Suprapubic skin (tissue), 4 donors: Measurements from ENCODE around the gene JAZF1. TPM values are rescaled to one million over a fixed set of nuclear protein-coding genes. Genes with fewer than 3 reads are reported as not detected.
"Not testable (repeated sequence)": the region's sequence is repeated elsewhere in the genome, so short reads cannot be mapped to it uniquely, and the experiment has no call there.

ENCODE experiments used
- DNase-seq, 2 donors: peaks; one replicate each; pipeline ENCODE4 v3.0.0-alpha.2; 2019; ENCODE audit warnings: low spot score in 2 of 2
- H3K27ac ChIP-seq: fragments of 200-600 bp; sonication (generic); one replicate; pipeline ENCODE4 v1.5.1; 2019
- H3K27me3 ChIP-seq: fragments of 200-600 bp; sonication (generic); one replicate; pipeline ENCODE4 v1.5.1; 2019
- H3K36me3 ChIP-seq: fragments of 200-600 bp; sonication (generic); one replicate; pipeline ENCODE4 v1.5.1; 2019
- H3K4me1 ChIP-seq: fragments of 200-600 bp; sonication (generic); one replicate; pipeline ENCODE4 v1.5.1; 2019
- H3K4me3 ChIP-seq: fragments of 200-600 bp; sonication (generic); one replicate; pipeline ENCODE4 v1.5.1; 2019; ENCODE audit warnings: mild to moderate bottlenecking
- H3K9me3 ChIP-seq: fragments of 200-600 bp; sonication (generic); one replicate; pipeline ENCODE4 v1.5.1; 2019
- EP300 ChIP-seq: sonication (generic); formaldehyde crosslinking; IDR thresholded peaks from one replicate; pipeline ENCODE4 v1.6.1; 2017; ENCODE audit warnings: antibody characterized with exemption
- POLR2A ChIP-seq, 2 donors: fragments of 450-650 bp; IDR thresholded peaks; one replicate each; pipeline ENCODE4 v1.6.1; 2017; ENCODE audit warnings: antibody characterized with exemption in 2 of 2, mild to moderate bottlenecking in 2 of 2, moderate library complexity in 2 of 2
- POLR2AphosphoS5 ChIP-seq, 3 donors: sonication (generic); formaldehyde crosslinking; IDR thresholded peaks; one replicate each; pipeline ENCODE4 v1.6.1; 2017; ENCODE audit warnings: antibody characterized with exemption in 3 of 3
- WGBS: methylation state at CpG from one replicate; pipeline ENCODE4 v1.1.5; 2018; 5-methylcytosine and 5-hydroxymethylcytosine counted together
- total RNA-seq, 4 donors: library from RNA; depleted of rRNA; stranded (reverse); fragments of >200 nt; gene quantifications; one replicate each; pipeline ENCODE4 v1.1.0, GENCODE V29; 2016
- TF ChIP-seq, protein P1 (sequence below), 2 donors: fragments of 200-600 bp in 1 of 2; fragments of 450-650 bp in 1 of 2; sonication (generic) in 1 of 2; IDR thresholded peaks; one replicate each; pipeline ENCODE4 v1.5.1; 2016 to 2019; ENCODE audit warnings: antibody characterized with exemption in 2 of 2, mild to moderate bottlenecking in 1 of 2, moderate library complexity in 1 of 2

The JAZF1 gene
- total RNA-seq, 4 donors from 2014 or later: 5.0 to 8.4 (median 7.4) TPM

DNA sequence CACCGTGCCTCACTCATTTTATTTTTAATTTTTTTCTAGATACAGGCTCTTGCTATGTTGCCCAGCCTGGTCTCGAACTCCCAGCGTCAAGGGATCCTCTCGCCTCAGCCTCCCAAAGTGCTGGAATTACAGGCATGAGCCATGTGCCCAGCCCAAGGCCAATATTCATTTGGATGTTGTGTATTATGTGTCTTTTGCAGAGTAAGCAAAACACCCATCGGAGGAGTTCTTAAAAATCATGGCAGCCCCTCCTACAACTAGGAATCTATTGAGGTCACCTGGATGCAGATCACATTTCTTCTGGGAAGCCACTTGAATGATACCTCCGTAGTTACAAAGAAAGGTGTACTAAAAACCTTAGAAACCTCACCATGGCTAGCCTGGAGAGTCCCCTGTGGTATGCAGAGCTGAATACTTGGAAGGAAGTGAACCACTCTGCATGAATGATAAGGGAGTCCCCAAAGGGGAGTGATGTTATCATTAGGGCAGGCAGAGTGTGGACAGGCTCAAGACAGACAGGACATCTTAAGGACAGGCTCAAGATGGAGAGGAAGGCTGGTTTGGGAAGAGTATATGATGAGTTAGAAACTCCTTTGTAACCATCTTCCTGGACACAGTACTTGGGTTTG, 254.9 kb downstream of the JAZF1 start:
- WGBS: 97% methylated on average over 6 of the region's 6 CpGs
- H3K4me3 ChIP-seq: no peak overlapping the region

DNA sequence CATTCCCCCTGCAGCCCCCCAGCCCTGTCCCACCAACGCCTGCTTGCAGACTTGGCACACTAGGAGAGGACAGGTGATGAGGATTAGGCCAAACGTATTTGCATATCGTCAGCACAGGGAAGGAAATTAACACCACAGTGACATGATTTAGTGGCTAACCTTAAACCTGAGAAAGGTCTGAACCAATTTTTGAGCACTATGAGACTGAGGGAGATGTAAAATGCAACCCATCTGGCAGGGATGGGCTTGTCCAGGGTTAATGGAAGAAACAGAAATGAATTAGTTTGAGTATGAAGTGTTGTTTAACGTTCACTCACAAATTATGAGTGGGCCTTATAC, 257.0 kb downstream of the JAZF1 start:
- no peak overlapping the region for H3K27ac ChIP-seq
- DNase-seq: no peak
- H3K9me3 ChIP-seq: no peaks in the 10 kb centered on the region
- no peaks in the 10 kb centered on the region for H3K27me3 ChIP-seq
- no peak overlapping the region for H3K4me3 ChIP-seq
- no peak for TF ChIP-seq POLR2A (IDR thresholded peaks at IDR 0.05)
- TF ChIP-seq EP300: no peak
- TF ChIP-seq POLR2AphosphoS5 (IDR thresholded peaks at IDR 0.05): no peak
- no peaks in the 10 kb centered on the region for H3K36me3 ChIP-seq
- peaks cover 5% of the 10 kb centered on the region for H3K4me1 ChIP-seq
- 73% methylated on average over 4 of the region's 4 CpGs for WGBS

More for the DNA sequence above, 254.9 kb downstream of the JAZF1 start:
- no peak for DNase-seq
- H3K36me3 ChIP-seq: no peaks in the 10 kb centered on the region
- no peak overlapping the region for H3K27ac ChIP-seq
- no peaks in the 10 kb centered on the region for H3K9me3 ChIP-seq
- H3K27me3 ChIP-seq: no peaks in the 10 kb centered on the region
- no peak for TF ChIP-seq EP300
- TF ChIP-seq, protein P1, sequence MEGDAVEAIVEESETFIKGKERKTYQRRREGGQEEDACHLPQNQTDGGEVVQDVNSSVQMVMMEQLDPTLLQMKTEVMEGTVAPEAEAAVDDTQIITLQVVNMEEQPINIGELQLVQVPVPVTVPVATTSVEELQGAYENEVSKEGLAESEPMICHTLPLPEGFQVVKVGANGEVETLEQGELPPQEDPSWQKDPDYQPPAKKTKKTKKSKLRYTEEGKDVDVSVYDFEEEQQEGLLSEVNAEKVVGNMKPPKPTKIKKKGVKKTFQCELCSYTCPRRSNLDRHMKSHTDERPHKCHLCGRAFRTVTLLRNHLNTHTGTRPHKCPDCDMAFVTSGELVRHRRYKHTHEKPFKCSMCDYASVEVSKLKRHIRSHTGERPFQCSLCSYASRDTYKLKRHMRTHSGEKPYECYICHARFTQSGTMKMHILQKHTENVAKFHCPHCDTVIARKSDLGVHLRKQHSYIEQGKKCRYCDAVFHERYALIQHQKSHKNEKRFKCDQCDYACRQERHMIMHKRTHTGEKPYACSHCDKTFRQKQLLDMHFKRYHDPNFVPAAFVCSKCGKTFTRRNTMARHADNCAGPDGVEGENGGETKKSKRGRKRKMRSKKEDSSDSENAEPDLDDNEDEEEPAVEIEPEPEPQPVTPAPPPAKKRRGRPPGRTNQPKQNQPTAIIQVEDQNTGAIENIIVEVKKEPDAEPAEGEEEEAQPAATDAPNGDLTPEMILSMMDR (IDR thresholded peaks at IDR 0.05): no peak
- TF ChIP-seq POLR2AphosphoS5 (IDR thresholded peaks at IDR 0.05): no peak
- TF ChIP-seq POLR2A (IDR thresholded peaks at IDR 0.05): no peak
- H3K4me1 ChIP-seq: peaks cover 4% of the 10 kb centered on the region

DNA sequence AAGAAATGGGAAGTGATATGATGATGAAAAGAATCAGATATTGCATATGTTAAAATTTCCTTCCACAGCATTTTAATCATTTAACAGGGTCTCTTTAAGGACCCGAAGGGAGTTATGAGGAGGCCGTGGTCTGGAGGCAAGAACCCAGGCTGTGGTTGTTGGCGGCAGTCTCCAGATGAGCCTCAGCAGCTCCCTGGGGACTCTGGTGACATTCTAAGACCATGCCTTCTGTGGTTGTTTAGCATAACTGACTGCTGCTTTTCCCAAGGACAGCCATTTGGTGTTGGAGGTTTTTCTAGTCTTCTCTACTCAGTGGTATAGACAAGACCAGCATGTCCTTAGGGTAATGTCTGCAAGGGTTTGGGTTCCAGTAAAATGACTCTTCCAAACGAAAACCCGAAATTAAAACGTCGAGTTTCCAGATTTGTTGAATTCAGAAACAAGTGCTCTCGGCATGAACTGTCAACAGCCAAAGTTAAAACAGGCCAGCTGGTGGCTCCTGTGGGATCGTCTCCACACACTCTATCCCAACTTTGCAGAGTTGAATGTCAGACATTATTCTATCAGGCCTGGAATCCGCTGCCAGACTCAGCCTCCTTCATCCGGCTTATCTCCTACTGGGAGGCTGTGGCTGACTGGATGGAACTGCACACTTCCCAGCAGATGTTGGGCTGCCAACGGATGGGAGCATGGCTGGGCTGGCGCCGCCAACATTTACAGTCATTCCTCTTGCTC, 257.5 kb downstream of the JAZF1 start:
- TF ChIP-seq POLR2AphosphoS5 (IDR thresholded peaks at IDR 0.05) (no peak), EP300 (no peak), POLR2A (IDR thresholded peaks at IDR 0.05) (no peak)
- TF ChIP-seq, protein P1 (IDR thresholded peaks at IDR 0.05): no peak
- 74% methylated on average over 13 of the region's 14 CpGs for WGBS
- no peak for DNase-seq

DNA sequence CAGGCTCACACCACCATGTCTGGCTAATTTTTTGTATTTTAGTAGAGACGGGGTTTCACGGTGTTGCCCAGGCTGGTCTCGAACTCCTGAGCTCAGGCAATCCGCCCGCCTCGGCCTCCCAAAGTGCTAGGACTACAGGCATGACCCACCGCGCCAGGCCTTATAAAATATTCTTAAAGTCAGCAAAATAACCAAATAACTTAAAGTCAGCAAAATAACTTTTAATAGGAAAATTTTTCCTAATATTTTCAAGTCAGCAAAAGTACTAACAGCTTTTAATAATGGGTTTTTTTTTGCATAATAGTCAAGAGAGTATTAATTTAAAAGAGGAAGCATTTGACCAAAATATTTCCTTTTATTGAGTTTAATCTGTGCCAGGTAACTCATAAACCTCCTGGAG, 258.2 kb downstream of the JAZF1 start:
- H3K27ac ChIP-seq, H3K36me3 ChIP-seq, H3K4me3 ChIP-seq, H3K27me3 ChIP-seq, H3K4me1 ChIP-seq, H3K9me3 ChIP-seq, DNase-seq: not testable (repeated sequence)
- WGBS: 99% methylated on average over 8 of the region's 8 CpGs

More for the DNA sequence above, 257.5 kb downstream of the JAZF1 start:
- Histone ChIP-seq H3K27me3 (no peaks in the 10 kb centered on the region), H3K9me3 (no peaks in the 10 kb centered on the region), H3K4me1 (peaks cover 5% of the 10 kb centered on the region), H3K36me3 (no peaks in the 10 kb centered on the region), H3K27ac (no peak overlapping the region), H3K4me3 (no peak overlapping the region)

DNA sequence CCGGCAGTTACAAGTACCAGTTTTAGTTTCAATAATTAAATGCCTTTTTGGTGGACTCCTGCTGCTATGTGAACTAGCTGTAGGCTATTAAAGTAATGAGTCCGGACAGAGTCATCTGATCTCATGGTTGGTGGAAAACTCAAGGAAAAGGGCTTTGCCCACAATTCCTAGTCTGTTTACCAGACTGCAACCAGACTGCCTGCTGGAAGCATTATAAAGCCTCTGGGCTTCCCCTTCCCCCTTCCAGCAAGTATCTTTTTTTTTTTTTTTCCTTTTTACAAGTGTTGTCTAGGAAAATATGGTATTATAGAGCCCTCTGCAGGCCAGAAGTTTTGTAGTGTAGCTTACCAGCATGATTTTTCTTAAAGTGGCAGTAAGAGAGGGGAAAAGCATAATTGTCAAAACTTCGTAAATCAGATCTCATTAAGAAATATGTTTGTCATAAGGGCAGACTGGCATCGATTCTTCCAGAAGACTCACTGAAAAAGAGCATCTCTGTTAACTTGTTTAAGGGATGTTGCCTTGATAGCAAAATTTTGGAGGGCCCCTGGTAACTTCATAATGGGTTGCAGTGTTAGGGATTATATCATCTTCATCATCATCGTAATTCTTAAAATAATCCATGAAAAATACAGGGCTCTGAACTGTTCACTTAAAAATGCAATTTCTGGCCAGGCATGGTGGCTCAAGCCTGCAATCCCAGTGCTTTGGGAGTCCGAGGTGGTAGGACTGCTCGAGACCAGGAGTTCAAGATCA, 259.3 kb downstream of the JAZF1 start:
- Histone ChIP-seq H3K4me3 (no peak overlapping the region), H3K9me3 (no peaks in the 10 kb centered on the region), H3K36me3 (no peaks in the 10 kb centered on the region), H3K27ac (no peak overlapping the region), H3K27me3 (no peaks in the 10 kb centered on the region), H3K4me1 (peaks cover 5% of the 10 kb centered on the region)
- WGBS: 48% methylated on average over 7 of the region's 7 CpGs
- no peak for DNase-seq
- TF ChIP-seq, protein P1 (IDR thresholded peaks at IDR 0.05): peak in 1 of 2 donors; percentile 22
- TF ChIP-seq POLR2A (IDR thresholded peaks at IDR 0.05): no peak
